AG09319 (cell line): Measurements from ENCODE around the gene SSH2.

Experiments used
- DNase-seq: peaks from one replicate; pipeline ENCODE4 v3.0.0-alpha.2; 2010; ENCODE audit warnings: low read depth; ENCODE audit errors: extremely low read depth
- CTCF ChIP-seq: IDR thresholded peaks from 2 replicates; pipeline ENCODE4 v1.5.1; 2011; ENCODE audit warnings: low read depth, mild to moderate bottlenecking, inconsistent platforms, low read length, moderate library complexity

Gene SSH2

GRCh38 chr17:29603109-29603674 is 326.8 kb downstream of the SSH2 start:
- no peak for DNase-seq
- TF ChIP-seq CTCF: no peak

- no peak for DNase-seq
- no peak for TF ChIP-seq CTCF
These were observed 332.5 kb downstream of the SSH2 start for GRCh38 chr17:29597361-29598172.

GRCh38 chr17:29596811-29597210 is 333.2 kb downstream of the SSH2 start:
- no peak for DNase-seq
- no peak for TF ChIP-seq CTCF

- TF ChIP-seq CTCF: no peak
- no peak for DNase-seq
These were observed 333.9 kb downstream of the SSH2 start for GRCh38 chr17:29595943-29596774.

- no peak for TF ChIP-seq CTCF
- no peak for DNase-seq
These were observed 334.7 kb downstream of the SSH2 start for GRCh38 chr17:29595107-29595942.

GRCh38 chr17:29594519-29595090 is 335.4 kb downstream of the SSH2 start:
- no peak for TF ChIP-seq CTCF
- no peak for DNase-seq
